ENCODE data around the gene SPDYE2. TPM values are rescaled to one million over a fixed set of nuclear protein-coding genes. Genes with fewer than 3 reads are reported as not detected.

The SPDYE2 gene
- total RNA-seq, 1 experiment from 2014 or later: not detected

Other genes starting within 250 kb of the SPDYE2 start
- gene SPDYE6, start 194.8 kb upstream of the SPDYE2 start, total RNA-seq (2014; rRNA removed; shearing (Covaris generic); ENCODE audit: low replicate concordance): not detected in 2 replicates
- 7.6 and 16.2 TPM in 2 replicates for gene PRKRIP1, start 154.9 kb upstream of the SPDYE2 start, total RNA-seq (2014; rRNA removed; shearing (Covaris generic); ENCODE audit: low replicate concordance)
- 24.3 and 27.1 TPM in 2 replicates for gene ORAI2, start 117.7 kb upstream of the SPDYE2 start, total RNA-seq (2014; rRNA removed; shearing (Covaris generic); ENCODE audit: low replicate concordance)
- gene ALKBH4, start 86.4 kb upstream of the SPDYE2 start, total RNA-seq (2014; rRNA removed; shearing (Covaris generic); ENCODE audit: low replicate concordance): 10.8 and 17.1 TPM in 2 replicates
- gene LRWD1, start 86.2 kb upstream of the SPDYE2 start, total RNA-seq (2014; rRNA removed; shearing (Covaris generic); ENCODE audit: low replicate concordance): 19.6 and 29.7 TPM in 2 replicates
- 18.4 and 45.5 TPM in 2 replicates for gene POLR2J, start 72.3 kb upstream of the SPDYE2 start, total RNA-seq (2014; rRNA removed; shearing (Covaris generic); ENCODE audit: low replicate concordance)
- gene RASA4B, start 33.4 kb upstream of the SPDYE2 start, total RNA-seq (2014; rRNA removed; shearing (Covaris generic); ENCODE audit: low replicate concordance): 0.12 and 1.7 TPM in 2 replicates
- gene UPK3BL2, start 7.5 kb upstream of the SPDYE2 start, total RNA-seq (2014; rRNA removed; shearing (Covaris generic); ENCODE audit: low replicate concordance): 2.5 TPM in 1 of 2 replicates, not detected in the other
- 2.2 and 7.1 TPM in 2 replicates for gene POLR2J3, start 21.4 kb downstream of the SPDYE2 start, total RNA-seq (2014; rRNA removed; shearing (Covaris generic); ENCODE audit: low replicate concordance)
- 1.6 and 3.9 TPM in 2 replicates for gene RASA4, start 65.5 kb downstream of the SPDYE2 start, total RNA-seq (2014; rRNA removed; shearing (Covaris generic); ENCODE audit: low replicate concordance)
- 0.37 and 13.4 TPM in 2 replicates for gene UPK3BL1, start 91.6 kb downstream of the SPDYE2 start, total RNA-seq (2014; rRNA removed; shearing (Covaris generic); ENCODE audit: low replicate concordance)
- gene SPDYE2B, start 99.1 kb downstream of the SPDYE2 start, total RNA-seq (2014; rRNA removed; shearing (Covaris generic); ENCODE audit: low replicate concordance): not detected in 2 replicates
- not detected in 2 replicates for gene POLR2J2, start 120.4 kb downstream of the SPDYE2 start, total RNA-seq (2014; rRNA removed; shearing (Covaris generic); ENCODE audit: low replicate concordance)
- gene FAM185A, start 197.8 kb downstream of the SPDYE2 start, total RNA-seq (2014; rRNA removed; shearing (Covaris generic); ENCODE audit: low replicate concordance): 3.7 and 11.2 TPM in 2 replicates